Activated T-helper 1 cell treated with anti-CD3 and anti-CD28 coated beads, Interleukin-2, amount 50 U/mL, for 16 hours (primary cell): ENCODE measurements around the gene DLX5.
A peak's percentile ranks its signal among the peaks of the same experiment; 100 is the strongest.
"Not testable (repeated sequence)": the region's sequence is repeated elsewhere in the genome, so short reads cannot be mapped to it uniquely, and the experiment has no call there.

Experiments
- DNase-seq, 2 donors: peaks; one replicate each; pipeline ENCODE4 v3.0.0-alpha.2; 2020; ENCODE audit warnings: low read depth in 1 of 2, low spot score in 1 of 2

Gene DLX5

DNA sequence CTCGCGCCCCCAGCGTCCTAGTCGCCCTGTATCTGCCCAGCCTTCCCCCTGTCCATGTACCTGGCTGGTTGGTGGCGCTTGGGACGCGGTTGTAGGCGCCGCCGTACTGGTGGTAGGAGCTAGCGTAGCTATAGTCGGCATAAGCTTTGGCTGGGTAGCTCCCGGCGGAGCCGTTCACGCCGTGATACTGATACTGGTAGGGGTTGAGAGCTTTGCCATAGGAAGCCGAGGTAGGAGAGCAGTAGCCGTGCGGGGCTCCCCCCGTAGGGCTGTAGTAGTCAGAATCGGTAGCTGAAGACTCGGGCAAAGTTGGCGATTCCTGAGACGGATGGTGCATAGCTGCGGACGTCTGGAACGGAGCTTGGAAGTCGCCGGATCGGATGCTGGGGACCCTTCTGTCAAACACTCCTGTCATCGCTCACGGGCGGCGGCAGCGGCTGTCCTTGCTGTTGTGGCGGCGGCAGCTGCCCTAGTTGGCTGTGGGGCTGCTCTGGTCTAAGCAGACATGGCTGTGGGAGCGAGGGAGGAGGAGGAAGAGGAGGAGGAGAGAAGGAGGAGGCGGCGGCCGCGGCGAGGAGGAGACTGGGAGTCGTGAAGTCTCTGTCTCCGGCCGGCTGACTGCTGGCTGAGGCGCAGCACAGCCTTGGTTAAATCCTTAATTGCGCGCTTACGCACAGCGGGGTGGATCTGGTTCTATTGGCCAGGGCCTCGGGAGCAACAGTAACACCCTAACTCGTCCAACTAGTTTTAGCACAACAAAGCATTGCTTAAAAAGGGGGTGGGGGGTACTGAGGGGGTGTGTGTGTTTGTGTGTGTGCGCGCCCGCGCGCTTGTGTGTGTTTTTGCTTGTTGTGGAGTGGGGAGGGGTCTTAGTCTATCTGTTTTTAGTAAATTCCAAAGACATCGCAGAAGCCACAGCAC is at the start of gene DLX5:
Gene DLX5 (minus strand): TSS at position 623 of the 921 bp plus-strand sequence. CDS start 208 bp downstream, at position 415.
- no peak for DNase-seq

DNA sequence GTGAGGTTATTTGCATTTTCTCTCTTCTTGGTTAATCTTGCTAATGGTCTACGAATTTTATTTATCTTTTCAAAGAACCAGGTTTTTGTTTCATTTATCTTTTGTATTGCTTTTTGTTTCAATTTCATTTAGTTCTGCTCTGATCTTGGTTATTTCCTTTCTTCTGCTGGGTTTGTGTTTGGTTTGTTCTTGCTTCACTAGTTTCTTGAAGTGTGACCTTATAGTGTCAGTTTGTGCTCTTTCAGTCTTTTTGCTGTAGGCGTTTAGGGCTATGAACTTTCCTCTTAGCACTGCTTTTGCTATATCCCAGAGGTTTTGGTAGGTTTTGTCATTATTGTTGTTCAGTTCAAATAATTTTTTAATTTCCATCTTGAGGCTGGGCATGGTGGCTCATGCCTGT is 47.4 kb upstream of the DLX5 start:
- DNase-seq: not testable (repeated sequence)

DNA sequence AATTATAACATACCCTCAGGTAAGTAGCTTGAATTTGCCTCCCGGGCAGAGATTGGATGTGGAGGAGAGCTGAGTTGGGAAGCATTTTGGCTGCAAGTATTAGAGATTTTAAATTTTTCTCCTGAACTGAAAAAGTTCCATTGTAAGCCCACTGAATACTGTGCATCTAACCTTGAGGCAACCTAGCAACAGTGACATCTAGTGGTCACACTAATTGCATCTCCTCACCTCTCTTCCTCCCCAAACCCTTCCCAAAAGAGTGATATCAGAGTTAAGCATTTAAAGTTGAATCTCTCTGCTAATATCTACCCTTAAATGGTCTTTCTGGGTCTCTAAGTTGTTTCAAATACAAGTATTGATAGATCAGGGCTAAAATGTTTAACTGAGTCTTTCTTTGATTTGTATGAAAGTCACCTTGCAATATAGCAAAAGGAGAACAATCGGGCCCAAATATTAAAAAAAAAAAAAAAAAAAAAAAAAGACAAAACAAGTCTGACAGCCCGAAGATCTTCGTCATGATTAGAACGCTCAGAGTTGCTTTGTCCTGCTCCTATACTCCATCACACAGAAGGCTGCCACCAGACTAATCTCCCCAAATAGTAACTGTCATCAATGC is 40.4 kb upstream of the DLX5 start:
- DNase-seq: no peak

GRCh38 chr7:97064020-97064419 is 39.4 kb upstream of the DLX5 start:
- no peak for DNase-seq

DNA sequence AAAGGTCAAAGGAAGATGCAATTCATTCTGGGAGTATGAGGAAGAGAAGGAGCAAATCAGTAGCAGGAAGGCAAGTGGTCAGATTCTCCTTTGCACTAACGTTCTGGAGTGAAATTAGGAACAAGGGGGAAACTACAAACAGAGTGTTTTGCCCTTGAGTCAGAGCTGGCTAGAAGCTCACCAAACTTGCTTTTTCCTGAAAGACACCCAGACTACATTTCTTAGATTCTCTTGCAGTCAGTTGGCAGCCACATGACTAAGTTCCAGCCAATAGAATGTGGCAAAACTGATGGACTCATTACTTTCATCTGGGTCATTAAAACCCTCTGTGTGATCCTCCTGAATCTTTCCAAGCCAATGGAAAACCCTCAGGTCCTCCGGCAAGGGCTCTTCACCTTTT is 18.6 kb upstream of the DLX5 start:
- no peak for DNase-seq

- DNase-seq: no peak
Measured at GRCh38 chr7:97039374-97040065, 14.9 kb upstream of the DLX5 start.

DNA sequence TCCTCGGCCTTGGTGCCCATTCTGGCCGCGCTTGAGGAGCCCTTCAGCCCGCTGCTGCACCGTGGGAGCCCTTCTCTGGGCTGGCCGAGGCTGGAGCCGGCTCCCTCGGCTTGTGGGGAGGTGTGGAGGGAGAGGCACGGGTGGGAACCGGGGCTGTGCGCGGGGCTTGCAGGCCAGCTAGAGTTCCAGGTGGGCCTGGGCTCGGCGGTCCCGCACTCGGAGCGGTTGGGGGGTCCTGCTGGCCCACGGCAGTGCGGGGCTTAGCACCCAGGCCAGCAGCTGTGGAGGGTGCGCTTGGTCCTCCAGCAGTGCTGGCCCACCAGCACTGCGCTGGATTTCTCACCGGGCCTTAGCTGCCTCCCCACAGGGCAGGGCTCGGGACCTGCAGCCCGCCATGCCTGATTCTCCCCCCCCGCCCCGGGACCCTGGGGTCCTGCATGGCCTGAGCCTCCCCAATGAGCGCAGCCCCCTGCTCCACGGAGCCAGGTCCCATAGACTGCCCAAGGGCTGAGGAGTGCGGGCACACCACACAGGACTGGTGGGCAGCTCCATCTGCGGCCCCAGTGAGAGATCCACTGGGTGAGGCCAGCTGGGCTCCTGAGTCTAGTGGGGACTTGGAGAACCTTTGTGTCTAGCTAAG is 9.7 kb upstream of the DLX5 start:
- DNase-seq: not testable (repeated sequence)

GRCh38 chr7:97027427-97028234 is 3.0 kb upstream of the DLX5 start:
- peak; percentile 29 to 32 for DNase-seq

DNA sequence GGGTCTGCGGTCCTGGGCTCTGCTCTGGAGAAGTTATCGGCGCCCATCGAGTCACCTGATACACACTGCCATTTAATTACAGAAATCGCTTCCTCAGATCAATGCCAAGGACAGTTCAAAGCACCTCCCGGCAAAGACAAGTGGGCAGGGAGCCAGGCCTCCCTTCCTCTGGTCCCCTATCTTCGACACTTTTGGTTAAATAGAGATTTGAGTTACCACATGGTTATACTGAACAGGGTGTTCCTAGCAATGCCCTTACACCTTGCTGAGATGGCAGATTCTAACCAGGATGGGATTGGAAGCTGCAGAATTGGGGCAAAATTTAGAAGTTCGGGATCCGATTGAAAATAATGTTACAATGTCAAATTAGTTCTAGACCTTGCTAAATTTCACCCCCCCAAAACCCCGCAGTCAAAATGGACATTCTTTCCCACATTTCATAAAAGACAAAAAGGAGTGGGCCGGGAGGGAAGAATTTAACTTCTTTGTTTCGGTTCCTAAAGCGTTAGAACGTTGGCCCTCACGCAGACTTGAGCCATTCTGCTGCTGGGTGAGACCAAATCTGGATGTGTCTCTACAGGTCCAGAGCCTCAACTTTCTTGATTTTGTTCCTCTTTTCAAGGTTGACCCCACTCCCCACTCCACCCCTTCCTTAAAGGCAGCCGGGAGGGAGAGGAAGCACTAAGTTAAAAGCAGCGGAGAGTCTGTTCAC is 2.2 kb upstream of the DLX5 start:
- no peak for DNase-seq

GRCh38 chr7:97025983-97026714 is 1.5 kb upstream of the DLX5 start:
- no peak for DNase-seq

- DNase-seq: no peak
Measured at GRCh38 chr7:97025130-97025499, 484 bp upstream of the DLX5 start.

GRCh38 chr7:97022491-97023306 is 1.9 kb downstream of the DLX5 start:
- DNase-seq: no peak

DNA sequence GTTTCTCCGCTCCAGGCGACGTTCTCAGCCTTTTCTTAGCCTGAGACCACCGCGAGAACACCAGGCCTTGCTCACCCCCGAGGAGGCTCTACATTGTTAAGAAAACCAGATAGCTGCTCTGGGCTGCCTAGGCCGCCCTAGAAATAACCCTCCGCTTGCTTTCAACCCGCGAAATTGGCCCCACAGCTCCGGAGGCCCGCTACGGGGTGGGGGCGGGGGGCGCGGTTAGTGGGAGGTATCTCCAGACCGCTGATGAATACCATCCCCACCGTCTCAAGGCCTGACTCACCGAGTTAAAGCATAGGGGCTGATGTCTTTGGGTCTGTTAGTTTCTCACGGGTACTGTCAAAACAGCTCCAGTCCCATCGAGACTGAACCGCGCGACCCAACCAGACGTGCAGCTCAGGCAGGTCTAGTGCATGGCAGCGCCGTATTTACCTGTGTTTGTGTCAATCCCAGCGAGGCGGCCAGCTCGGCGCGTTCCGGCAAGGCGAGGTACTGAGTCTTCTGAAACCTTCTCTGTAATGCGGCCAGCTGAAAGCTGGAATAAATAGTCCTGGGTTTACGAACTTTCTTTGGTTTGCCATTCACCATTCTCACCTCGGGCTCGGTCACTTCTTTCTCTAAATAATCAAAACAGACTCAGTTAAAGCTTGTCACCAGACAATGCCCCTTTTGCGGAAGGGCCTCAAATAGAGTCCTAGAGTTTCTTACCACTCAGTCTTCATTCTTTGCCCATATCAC is 2.7 kb downstream of the DLX5 start:
- DNase-seq: no peak

DNA sequence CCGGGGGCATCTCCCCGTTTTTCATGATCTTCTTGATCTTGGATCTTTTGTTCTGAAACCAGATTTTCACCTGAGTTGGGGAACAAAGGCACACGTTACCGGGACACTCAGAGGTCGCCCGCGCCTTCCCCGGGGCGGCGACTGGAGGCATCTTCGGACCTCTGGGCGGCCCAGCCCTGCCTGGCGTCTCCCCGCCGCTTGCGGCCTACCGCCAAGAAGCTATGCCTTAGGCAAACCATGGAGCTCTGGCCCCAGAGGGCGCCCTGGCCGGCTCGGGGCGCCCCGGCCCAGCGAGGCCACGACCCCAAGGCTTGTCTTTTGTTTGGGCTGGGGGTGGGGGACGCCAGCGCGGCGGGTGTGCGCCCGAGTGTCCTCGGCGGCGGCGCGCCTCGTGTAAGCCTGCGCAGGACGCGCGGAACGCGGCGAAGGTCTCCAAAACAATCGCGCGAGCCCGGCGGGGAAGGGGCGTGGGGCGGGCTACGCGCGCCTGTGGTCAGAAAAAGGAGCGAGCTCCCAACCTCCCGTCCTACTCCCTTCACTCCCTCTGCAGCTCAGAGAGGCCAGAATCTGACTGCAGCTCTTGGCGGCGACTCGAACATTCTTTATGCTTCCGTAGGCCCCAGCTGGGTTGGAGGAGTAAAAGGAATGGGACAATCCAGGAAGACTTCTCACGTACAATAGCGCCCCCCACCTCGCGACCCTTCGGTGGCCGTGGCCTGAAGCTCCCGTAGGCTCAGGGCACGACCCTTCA is 3.5 kb downstream of the DLX5 start:
- no peak for DNase-seq

DNA sequence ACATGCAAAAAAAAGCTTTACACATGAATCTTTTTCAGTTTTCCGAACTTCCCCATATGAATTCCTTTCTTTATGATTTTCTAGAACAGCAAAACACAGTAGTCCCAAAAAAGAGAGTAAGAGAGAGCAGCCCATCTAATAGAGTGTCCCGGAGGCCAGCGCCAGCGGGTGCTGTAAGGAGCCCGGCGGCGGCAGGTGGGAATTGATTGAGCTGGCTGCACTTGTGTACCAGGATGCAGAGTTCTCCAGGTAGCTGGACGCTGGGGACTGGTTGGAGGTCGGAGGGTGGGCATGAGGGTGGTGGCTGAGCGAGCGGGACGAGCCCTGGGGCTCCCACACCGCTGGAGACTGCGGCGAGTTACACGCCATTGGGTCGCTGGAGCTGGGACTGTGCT is 4.0 kb downstream of the DLX5 start:
- no peak for DNase-seq

- DNase-seq: no peak
Measured at GRCh38 chr7:97019710-97020225, 4.9 kb downstream of the DLX5 start.
